ENCODE measurements around the gene OTP.

OTP gene

DNA sequence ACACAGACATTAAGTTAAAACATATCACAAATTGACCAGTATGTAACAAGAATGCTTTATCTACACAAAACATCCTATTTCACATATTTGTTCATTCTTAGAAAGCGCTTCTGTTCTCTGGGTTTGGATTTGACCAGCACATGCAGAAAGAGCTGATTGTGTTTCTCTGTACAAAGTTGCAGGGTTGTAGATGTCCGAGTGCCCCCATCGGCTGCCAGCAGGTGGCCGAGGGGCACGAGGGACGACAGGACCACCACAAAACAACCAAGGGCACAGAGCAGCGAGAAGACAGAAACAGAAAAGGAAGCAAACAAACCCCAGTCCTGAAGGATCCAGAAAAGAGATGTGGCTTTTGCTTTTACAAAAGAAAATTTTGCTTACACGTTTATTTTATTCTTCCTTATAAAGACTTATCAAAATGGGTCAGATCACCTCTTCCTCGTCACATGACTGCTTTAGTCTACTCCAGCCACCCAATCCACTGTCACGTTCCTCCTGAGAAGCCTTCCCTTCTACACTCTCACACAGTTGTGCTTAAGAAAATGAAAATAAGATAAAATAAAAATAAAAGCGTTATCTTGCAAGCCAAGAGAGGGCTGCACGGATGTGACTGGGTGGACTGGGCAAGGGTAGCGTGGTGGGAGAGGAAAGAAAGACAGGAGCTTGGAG is 9.5 kb downstream of the OTP start (continued):
- TF ChIP-seq, protein P1, sequence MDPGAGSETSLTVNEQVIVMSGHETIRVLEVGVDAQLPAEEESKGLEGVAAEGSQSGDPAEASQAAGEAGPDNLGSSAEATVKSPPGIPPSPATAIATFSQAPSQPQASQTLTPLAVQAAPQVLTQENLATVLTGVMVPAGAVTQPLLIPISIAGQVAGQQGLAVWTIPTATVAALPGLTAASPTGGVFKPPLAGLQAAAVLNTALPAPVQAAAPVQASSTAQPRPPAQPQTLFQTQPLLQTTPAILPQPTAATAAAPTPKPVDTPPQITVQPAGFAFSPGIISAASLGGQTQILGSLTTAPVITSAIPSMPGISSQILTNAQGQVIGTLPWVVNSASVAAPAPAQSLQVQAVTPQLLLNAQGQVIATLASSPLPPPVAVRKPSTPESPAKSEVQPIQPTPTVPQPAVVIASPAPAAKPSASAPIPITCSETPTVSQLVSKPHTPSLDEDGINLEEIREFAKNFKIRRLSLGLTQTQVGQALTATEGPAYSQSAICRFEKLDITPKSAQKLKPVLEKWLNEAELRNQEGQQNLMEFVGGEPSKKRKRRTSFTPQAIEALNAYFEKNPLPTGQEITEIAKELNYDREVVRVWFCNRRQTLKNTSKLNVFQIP (CRISPR knock-in tag; IDR thresholded peaks at IDR 0.05; ENCODE audit: borderline replicate concordance, low read depth): no peak
- TF ChIP-seq ESRRG (CRISPR knock-in tag; IDR thresholded peaks at IDR 0.05) (no peak), ZNF8 (CRISPR knock-in tag; IDR thresholded peaks at IDR 0.05) (no peak), ZNF70 (CRISPR knock-in tag; IDR thresholded peaks at IDR 0.05) (no peak), SNAI2 (CRISPR knock-in tag; IDR thresholded peaks at IDR 0.05) (no peak), ZC3H10 (CRISPR knock-in tag; IDR thresholded peaks at IDR 0.05) (no peak), ARNTL (CRISPR knock-in tag; IDR thresholded peaks at IDR 0.05; ENCODE audit: borderline replicate concordance, low read depth) (no peak), ZFP30 (CRISPR knock-in tag; IDR thresholded peaks at IDR 0.05) (no peak), ISL1 (CRISPR knock-in tag; IDR thresholded peaks at IDR 0.05) (no peak), TCF4 (CRISPR knock-in tag; IDR thresholded peaks at IDR 0.05; ENCODE audit: borderline replicate concordance) (no peak)

- TF ChIP-seq ZNF70 (CRISPR knock-in tag; IDR thresholded peaks at IDR 0.05): no peak
- TF ChIP-seq, protein P1 (CRISPR knock-in tag; IDR thresholded peaks at IDR 0.05; ENCODE audit: borderline replicate concordance, low read depth): no peak
- no peak for ATAC-seq
Observed at GRCh38 chr5:77627869-77628674, 10.4 kb downstream of the OTP start.

DNA sequence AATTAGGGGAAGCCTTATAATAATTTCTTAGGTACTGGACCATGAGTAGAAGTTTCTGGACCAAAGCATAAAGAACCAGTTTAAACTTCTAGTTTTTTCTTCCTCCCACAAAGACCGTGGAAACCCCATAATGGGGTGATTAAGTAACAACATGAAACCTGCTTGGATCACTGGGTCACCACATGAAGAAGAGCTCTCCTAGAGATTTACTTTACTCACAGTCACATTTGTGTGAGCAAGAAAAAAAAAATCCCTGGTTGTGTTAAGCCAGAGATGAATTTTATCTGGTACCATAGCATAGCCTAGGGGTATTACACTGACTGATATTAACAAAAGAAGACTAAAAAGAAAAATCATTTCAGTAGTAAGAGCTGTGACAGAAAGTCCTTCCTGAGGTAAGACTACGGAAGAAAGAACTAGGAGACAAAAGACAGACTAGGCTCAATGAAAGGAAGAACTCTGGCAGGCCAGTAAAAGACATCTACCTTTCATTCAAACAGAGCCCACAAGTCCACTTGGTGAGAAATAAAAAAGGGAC is 15.2 kb downstream of the OTP start:
- no peak for ATAC-seq
- TF ChIP-seq ESRRG (CRISPR knock-in tag; IDR thresholded peaks at IDR 0.05) (no peak), CREB5 (CRISPR knock-in tag; IDR thresholded peaks at IDR 0.05; ENCODE audit: low read depth) (no peak), CSDC2 (CRISPR knock-in tag; IDR thresholded peaks at IDR 0.05) (no peak), GLIS3 (CRISPR knock-in tag; IDR thresholded peaks at IDR 0.05) (no peak), SNAI2 (CRISPR knock-in tag; IDR thresholded peaks at IDR 0.05) (no peak), PPARA (CRISPR knock-in tag; IDR thresholded peaks at IDR 0.05; ENCODE audit: borderline replicate concordance) (no peak), ARNTL (CRISPR knock-in tag; IDR thresholded peaks at IDR 0.05; ENCODE audit: borderline replicate concordance, low read depth) (no peak)
- TF ChIP-seq, protein P1 (CRISPR knock-in tag; IDR thresholded peaks at IDR 0.05; ENCODE audit: borderline replicate concordance, low read depth): no peak

GRCh38 chr5:77621440-77621839 is 17.1 kb downstream of the OTP start:
- TF ChIP-seq ZC3H10 (CRISPR knock-in tag; IDR thresholded peaks at IDR 0.05) (no peak), ARNTL (CRISPR knock-in tag; IDR thresholded peaks at IDR 0.05; ENCODE audit: borderline replicate concordance, low read depth) (no peak), ISL1 (CRISPR knock-in tag; IDR thresholded peaks at IDR 0.05) (no peak), TCF4 (CRISPR knock-in tag; IDR thresholded peaks at IDR 0.05; ENCODE audit: borderline replicate concordance) (no peak), PATZ1 (CRISPR knock-in tag; IDR thresholded peaks at IDR 0.05; ENCODE audit: borderline replicate concordance) (no peak), SNAI2 (CRISPR knock-in tag; IDR thresholded peaks at IDR 0.05) (no peak), ZNF8 (CRISPR knock-in tag; IDR thresholded peaks at IDR 0.05) (no peak)
- no peak for ATAC-seq

Measured in SK-N-SH treated with all-trans-retinoic acid at 6 μM for 48 hours (cell line).